HG03175 (cell line): ENCODE results near the gene UNC5C.

Source experiments
- ATAC-seq: cut with Tn5 transposase; IDR thresholded peaks from one replicate; pipeline ENCODE4 v1.9.1; 2021; ENCODE audit warnings: mild to moderate bottlenecking, moderate library complexity; ENCODE audit not compliant: unreplicated experiment

UNC5C gene

DNA sequence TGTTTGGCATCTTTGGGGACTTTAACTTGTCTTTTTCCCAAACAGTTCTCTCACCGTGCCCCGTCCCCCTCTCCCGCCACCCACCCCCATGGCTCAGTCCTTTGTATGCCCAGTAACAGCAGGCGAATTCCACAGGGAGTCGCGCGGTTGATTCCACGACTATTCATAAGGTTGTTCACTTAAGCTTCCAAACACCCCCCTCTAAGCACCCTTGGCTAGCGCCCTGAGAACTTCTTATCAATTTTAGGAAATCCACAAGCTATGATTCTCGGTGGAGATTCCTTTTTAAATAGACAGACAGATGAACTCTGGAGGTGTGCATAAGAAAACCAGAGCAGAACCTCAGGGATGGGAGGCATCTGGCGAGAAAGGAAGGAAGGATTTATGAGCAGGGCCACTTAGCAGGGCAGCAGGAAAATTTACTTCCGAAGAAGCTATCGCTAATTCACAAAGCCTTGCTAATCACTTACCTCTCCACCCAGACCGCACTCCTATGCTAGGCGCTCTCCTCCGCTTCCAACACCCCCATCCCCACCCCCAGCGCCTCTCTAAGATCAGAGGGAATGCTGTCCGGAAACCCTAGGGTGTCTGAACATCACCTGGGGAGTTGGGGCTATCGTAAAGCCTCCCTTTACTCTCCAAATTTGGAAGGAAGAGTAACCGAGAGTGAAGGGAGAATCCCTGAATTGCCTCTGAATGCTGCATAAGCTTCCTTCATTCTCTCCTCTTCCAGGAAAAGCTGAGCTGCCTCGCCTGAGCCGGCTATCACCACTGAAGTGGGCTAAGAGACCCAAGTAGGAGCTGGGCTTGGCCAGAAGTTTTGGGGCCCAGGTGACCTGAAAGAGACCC, 1.7 kb downstream of the UNC5C start:
- ATAC-seq = no peak

DNA sequence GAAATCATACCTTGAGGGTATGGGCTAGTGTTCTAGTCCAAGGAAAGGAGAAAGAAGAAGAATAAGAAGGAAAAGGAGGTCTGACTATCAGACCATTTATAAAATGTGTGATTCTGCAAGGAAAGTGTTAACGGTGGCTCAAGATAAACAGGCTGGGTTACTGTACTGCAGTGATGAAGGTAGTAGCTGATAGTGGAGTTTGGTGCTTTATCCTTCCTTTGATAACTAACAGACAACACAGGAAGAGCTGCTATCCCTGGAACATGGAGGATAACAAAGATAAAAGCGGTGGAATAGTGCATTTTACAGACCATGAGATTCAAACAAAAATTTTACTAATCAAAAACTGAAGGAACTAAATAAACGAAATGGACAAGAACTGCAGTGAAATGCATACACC, 2.6 kb downstream of the UNC5C start:
- ATAC-seq = no peak

DNA sequence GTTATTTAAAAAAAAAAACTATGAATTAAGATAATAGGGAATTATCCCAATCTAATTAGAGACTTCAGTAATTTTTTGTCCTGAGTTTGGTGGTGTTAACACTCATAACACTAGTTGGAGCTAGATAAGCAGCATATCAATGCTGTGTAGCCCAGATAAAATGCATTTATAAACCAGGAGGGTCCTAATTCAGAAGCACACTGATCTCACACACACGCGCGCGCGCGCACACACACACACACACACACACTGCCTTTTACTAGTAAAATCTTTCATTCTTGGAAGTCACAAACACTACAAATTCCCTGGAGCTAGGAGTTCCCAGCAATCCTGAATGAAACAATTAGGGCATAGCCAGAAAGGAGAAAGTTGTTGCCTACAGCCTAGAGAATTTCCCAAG, 3.2 kb downstream of the UNC5C start:
- ATAC-seq = no peak

DNA sequence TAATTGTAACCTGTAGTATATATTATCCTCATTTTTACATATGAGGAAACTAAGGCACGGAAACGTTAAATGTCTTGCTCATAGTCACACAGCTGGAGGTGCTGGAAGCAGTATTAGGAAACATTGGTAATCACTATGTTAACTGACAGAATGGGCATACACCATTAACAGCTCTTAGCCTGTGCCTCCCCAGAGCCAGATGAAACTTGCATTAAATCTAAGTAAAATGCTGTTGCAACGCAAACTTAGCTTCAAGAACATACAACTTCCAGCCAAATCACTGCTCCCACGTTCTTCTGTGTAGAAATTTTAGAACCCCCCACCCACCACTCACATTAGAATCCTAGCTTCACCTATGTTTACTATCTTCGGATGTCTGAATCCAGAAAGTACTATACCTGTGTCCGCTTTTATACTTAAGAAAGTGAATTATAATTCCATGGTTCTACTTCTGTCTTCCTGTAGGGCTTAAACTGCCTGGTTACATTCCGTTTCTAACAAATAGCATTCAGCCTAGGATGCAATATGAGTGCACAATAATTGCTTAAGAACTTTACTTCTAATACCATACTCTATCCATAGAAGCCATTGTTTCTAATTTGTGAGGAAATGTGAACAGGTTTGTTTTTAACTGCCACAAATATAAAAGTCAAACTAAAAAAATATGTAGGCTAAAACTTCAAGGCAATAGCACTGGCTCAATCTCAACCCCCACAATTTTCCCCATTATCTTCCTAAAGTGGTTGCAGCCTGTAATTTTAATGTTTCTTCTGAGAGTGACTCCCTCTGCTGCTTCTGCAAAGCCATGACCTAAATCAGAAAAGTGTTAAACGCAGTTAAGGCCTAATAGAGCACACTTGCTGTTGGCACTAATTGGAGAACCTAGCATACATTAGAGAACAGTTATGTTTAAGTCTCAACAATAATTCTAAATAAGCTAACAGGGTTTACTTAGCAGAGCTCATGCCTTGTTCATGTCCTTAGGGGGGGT, 4.4 kb downstream of the UNC5C start:
- ATAC-seq = no peak

DNA sequence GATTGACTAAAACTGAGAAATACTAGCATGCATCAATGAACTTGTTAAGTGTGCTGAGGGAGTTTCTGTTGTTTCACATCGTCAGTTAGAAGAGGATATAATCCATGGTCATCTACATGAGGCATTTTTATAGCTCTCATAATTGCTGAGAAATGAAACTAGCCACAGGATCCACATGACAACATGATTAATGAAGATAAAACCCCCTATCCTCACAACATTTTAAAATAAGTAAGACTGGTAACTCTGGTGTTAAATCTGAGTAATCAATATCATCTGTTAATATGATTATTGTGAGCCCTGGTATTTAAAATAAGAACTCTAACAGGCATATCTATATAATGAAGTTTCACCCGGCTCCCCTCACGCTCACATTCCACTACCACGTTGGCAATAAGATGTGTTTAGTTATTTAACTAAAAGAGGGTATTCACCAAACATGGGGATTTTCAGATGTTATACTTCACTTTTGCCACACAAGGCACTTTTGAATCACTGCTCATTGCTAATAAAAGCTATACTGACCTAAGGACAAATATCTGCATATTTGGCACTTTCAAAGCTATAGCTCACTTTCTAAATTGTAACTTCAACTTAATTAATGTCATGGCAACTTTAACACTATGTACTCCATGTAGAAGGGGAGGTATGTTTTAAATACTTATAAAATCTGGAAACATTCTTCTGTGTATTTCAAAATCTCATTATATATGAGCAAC, 6.7 kb downstream of the UNC5C start:
- ATAC-seq = no peak

DNA sequence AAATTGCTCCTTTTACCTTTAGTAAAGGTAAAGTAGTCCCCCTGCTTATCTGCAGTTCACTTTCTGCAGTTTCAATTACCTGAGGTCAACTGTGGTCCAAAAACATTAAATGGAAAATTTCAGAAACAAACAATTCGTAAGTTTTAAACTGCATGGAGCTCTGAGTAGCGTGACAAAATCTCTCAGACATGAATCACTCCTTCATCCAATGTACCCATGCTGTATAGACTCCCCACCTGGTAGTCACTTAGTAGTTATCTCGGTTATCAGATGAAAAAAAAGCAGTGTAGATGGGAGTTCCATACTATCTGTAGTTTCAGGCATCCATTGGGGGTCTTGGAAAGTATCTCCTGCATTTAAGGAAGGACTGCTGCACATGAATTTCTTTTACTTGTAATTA, 7.7 kb downstream of the UNC5C start:
- ATAC-seq = no peak

DNA sequence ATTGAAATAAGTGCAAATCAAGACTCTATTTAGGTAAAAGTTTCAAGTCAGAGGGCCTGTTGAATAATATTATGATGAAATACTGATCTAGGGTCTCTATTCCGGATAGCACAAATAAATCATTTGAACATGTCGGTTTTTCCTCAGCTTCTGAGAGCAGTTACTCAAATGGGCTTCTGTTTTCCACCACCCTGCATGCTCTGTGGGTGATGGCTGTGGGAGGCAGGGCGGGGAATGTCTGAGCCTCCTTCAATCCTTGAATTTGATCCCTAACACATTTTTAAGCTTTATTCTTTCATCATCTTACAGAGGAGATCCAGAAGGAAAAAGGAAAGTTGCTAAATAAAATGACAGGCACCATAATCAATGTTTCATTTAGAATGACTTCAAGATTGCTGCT, 8.5 kb downstream of the UNC5C start:
- no peak for ATAC-seq

DNA sequence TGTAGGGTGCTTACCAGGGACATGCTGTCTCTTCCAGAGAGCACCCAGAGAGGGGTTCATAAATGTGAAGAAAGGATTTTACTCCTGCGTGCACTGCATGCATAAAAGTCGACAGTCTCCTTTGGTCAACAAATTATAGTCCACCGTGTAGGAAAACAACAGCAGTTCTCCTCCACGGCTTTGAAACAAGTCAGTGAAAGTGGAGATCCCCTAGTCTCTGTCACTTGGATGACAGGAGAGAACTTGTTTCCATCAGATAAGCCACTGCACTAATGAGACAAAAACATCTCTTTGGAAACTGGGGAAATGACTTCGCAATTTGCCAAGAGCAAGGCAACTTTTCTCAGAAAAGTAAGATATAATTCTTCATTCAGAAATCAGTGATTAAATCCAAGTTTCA, 9.7 kb downstream of the UNC5C start:
- no peak for ATAC-seq

DNA sequence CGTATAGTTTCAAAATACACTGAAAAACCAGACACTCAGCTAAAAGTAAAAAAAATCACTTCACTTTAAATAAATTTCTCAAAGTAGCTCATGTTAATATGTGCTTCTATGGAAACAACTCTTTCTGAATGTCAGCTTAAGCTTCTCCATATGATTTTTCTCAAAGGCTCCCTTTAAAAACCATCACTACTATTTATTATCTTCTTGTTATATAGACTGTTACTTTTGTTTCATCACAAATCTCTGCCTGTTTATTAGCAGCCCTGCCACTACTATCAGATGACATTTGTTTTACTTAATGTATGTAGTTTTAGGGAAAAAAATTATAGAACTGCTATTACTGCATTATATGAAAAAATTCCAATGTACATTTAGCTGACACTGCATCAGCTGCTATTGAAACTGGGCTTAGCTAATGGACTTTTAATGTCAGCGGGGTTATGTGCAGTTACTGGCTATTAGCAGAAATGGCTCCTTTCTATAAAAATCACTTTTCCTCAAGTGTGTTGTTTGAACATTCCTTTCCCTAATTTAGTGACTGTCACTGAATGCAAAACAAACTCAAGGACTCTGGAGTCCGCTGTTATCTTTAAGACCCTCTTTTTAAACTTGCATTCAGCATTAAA, 10.8 kb downstream of the UNC5C start:
- no peak for ATAC-seq

DNA sequence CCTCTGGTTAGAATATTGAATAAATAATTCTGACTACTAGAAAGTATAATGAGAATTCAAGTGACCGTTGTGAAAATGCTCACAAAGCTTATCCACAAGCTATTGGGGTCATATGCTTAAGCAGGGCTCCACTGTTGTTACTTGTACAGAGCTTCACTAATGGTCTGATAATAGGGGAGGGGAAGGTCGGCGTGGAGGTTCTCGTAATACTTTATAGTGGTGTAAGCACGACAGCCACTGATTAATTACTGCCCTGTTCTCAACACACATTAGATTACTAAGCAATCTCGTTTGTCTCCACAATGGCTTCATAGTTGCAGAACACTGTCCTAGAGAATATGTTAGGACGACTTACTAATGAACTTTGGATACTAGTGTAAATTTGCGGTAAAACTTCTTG, 11.6 kb downstream of the UNC5C start:
- ATAC-seq = no peak

DNA sequence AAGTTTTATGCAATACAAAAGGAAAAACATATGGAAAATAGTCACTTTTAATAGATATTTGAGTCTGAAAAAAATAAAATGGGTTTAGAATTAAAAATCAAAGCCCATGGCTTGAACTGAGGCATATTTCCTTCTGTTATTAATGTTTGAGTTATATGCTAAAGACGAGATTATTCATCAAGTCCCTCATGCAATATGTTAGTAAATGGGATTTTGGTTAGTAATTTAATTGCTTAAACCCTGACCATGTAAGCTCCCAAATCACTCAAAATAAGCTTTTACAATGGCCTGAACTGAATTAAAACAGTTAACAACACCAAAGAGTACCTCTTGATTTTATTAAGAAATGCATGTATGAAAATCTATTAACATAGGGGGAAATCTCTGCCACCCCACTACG, 12.1 kb downstream of the UNC5C start:
- no peak for ATAC-seq

DNA sequence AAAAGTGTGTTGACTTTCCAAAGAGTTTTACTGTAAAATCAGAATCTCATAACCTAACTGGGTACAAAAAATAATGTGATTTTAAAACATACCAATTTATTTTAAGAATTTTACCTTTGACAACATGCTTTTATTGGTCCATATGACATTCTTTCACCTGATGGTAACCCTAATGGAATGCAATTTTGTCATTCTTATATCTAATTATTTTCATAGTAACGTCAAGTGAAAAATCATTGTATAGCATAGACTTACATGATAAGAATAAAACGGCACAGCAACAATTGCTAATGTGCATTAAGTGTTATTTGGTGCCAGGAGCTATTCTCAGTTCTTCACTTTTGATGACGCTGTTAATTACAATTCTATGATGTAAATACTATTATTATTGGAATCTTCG, 13.6 kb downstream of the UNC5C start:
- ATAC-seq = no peak

DNA sequence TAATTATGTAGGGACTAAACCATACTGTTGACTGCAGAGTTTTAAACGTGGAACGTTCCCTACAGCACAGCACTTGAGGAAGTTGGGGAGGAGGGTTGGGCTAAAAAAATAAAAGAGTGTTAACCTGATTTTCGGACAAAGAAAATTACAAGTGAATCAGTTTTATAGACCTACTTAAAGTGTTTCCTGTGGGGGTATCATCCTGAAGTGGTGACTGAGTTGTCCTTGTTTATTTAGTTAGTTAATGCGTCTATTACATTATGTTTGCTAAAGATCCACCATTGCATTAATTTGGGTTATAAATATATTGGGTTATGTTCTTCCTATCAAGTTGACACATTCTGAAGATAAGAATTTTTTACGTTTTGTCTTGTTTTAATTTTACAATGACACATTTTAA, 14.7 kb downstream of the UNC5C start:
- no peak for ATAC-seq

DNA sequence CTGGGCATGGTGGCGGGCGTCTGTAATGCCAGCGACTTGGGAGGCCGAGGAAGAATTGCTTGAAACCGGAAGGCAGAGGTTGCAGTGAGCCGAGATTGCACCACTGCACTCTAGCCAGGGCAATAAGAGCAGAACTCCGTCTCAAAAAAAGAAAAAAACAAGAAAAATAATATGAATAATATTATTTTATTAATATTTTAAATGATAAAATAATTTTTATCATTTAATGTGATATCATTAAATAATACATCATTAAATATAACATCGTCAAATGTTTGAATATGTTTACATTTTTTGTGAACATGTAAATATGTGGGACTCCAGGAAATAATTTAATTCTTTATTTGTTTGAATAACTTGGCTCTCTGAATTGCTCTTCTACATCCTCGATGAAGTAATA, 15.5 kb downstream of the UNC5C start:
- ATAC-seq = no peak

DNA sequence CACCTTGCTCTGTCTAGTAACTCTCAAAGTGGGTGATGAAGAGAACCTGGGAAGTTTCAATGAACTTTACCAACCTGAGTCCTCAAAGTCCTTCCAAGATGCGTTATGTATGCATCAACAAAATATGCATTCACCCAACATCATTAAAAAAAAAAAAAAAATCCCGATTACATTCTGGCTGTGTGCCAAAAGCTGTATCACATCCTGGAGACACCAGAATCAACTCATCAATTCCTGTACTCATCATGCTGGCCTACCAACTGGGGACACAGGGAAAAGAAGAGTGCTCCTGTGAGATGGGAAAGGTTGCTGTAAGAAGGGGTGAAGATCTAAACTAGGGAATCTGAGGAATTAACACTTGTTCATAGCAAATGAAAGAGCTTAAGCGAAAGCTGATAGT, 16.5 kb downstream of the UNC5C start:
- no peak for ATAC-seq

DNA sequence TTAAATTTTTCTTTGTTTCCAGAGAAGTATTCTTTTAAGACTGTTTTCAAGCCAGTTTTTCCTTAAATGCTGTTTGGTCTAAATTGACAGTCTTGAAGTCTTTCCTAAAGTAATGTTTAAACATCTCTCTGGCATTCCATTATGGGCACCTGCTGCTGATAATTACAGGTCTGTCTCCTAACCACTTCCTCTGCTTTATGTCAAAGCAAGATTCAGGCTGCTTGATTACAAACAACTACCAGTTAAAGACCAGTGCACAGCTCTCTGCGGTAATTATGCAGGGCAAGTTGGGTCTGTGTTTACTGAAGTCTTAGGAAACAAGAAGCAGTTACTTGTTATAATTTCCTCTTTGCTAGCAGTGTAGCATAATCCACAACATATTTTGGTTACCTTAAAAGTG, 17.6 kb downstream of the UNC5C start:
- ATAC-seq = no peak

DNA sequence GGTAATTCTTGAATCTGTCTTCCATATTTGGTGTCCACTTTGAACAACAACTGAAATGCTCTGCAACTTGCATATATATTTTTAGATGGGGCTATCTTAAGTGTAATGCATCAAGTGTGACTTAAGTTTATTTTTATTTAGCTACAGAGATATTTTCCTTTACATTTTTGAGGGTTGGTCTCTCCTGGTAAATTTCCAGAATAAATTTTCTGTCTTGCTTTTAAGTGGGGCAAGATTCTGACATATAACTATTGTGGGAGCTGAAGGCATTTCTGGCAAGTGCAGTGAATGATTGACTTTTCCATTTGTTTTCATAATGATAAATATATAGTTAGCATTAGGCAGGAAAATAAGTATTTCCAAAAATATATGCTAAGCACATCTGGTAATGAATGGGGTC, 18.8 kb downstream of the UNC5C start:
- no peak for ATAC-seq

DNA sequence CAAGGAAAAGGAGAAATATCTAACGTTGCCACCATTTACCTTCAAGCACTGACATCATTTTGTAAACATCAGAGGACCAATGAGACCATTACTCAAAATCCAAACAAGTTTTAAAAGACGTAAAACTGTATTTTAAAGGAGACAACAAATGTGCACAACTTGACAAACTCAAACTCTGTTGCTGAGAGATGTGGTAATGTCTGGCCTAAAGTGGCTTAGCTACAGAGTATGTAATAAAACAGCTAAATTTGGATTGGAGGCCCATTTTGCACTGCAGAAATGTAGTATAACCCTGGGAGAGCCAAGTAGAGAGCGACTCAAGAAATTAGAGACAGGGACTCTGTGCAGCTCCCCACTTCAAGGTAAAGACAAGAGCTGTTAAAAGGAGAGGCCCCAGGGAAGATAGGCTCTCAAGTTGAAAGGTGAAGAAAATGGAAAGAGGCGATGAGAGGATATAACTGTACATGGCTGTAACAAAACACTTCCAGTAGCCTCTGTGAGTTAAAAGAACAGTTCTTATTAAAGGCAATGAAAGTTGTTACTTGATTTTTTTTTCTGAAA, 20.3 kb downstream of the UNC5C start:
- ATAC-seq = no peak

DNA sequence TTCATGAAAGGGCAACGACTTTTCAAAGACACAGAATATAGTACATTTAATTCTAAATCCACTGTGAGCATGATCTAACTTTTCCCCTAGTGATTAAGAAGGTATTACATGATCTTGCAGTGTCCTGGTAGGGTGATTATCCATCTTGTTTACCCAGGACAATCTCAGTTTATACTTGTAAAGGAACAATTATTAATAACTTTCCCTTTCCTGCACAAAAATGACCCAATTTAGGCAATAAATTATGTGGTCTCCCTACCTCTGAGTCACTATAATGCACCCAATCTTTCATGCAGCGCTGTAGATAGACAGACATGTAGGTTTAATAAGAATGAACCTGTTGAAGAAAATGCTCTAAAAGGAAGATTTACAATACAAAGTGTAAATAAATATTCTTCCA, 22.7 kb downstream of the UNC5C start:
- ATAC-seq = no peak

DNA sequence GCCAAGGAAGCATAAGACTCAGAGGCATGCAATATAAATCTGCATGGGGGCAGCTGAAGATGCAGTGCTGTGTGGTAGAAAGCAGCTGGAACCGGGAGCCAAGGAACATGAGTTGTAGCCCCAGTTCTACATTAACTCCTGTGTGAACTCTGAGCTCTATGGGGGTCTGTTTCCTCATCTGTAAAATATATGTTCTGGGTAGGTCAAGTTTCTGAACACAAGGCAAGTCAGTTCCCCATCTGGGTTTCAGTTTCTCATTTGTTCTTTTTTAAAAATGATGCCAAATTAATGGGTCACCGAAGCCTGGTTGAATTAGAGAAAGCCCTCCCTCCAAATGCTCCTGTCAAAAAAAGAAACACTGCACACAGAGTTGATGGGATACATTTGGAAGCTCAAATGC, 24.0 kb downstream of the UNC5C start:
- ATAC-seq = no peak

DNA sequence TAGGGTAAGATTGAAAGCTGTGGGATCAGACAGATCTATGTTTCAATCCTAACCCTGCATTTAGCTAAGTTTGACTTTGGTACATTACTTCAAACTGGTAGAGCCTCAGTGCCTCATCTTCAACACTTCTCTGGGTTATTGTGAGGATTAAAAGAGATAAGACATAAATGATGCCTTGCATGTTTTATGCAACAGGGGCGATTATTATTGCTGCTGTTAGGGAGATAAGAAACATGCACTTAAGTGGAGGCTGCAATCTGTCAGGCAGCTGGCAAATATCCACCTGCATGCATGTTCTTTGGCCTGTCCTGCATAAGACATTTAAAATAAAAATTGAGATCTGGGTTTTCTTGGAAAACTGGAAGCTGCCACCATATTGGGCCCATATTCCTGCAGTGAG, 24.6 kb downstream of the UNC5C start:
- no peak for ATAC-seq
